Activated CD4-positive, alpha-beta memory T cell treated with anti-CD3 and anti-CD28 coated beads, Interleukin-2, amount 10 ng/mL, durations not matched to agents 7 days and 5 days (primary cell): ENCODE results near the gene POU5F1. TPM values are rescaled to one million over a fixed set of nuclear protein-coding genes. Genes with fewer than 3 reads are reported as not detected.

ENCODE experiments used
- CTCF ChIA-PET: fragments of 350-600 bp; sonication (Branson Sonifier 250); formaldehyde crosslinking; loops from one replicate; lab custom pipeline; 2021; ENCODE audit warnings: antibody characterized with exemption, inconsistent platforms; lab: Charles Lee
- POLR2A ChIA-PET: fragments of 350-600 bp; sonication (Branson Sonifier 250); formaldehyde crosslinking; loops from one replicate; lab custom pipeline; 2021; ENCODE audit warnings: antibody characterized with exemption; lab: Charles Lee
- DNase-seq: peaks from one replicate; pipeline ENCODE4 v3.0.0-alpha.2; 2020
- H3K27ac Mint-ChIP-seq: one replicate; pipeline ENCODE4 v1.8.0; 2021; ENCODE audit warnings: mild to moderate bottlenecking, mixed read lengths
- H3K27me3 Mint-ChIP-seq: one replicate; pipeline ENCODE4 v1.8.0; 2021; ENCODE audit warnings: mixed read lengths
- H3K36me3 Mint-ChIP-seq: one replicate; pipeline ENCODE4 v1.8.0; 2021; ENCODE audit warnings: low read depth, mixed read lengths
- H3K4me1 Mint-ChIP-seq: one replicate; pipeline ENCODE4 v1.8.0; 2021; ENCODE audit warnings: mixed read lengths
- H3K4me3 Mint-ChIP-seq: one replicate; pipeline ENCODE4 v1.8.0; 2021; ENCODE audit warnings: mild to moderate bottlenecking, mixed read lengths
- H3K9me3 Mint-ChIP-seq: one replicate; pipeline ENCODE4 v1.8.0; 2021; ENCODE audit warnings: mixed read lengths
- total RNA-seq, 2 experiments: library from RNA; stranded (reverse); gene quantifications; one replicate each; pipeline ENCODE4 v1.2.3, GENCODE V29; 2021

The POU5F1 gene
- total RNA-seq, 2 experiments from 2014 or later, result not detected

DNA sequence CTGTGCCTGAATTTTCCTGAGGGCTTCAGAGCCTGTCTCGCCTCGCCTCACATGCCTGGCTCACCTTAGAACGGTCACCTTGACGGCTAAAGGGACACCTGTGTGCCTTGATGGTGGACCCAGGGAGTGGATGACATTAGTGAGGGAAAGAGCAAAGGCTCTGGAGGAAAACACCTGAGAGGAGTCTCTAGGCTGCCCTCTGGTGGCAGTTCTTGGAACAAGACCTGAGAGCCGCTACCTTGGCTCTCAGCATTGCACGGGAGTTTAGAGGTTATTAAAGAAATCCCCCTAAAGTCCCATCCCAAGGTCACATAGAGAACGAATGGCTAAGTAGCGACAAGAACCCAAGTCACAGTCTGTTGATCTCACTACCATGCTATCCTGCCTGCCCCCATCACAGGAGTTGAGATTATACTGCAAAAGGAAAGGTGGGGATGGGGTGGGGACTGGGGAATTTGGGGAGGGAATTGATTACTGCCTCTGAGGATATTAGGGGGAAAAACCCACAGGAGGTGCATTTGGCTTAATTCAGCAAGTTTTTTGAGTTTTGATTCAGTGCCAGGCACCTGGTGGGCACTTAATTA lies 42.3 kb downstream of the POU5F1 start:
- H3K4me3 Mint-ChIP-seq, result no peak overlapping the region
- peak; percentile 78 for DNase-seq
- no peaks in the 10 kb centered on the region for H3K4me1 Mint-ChIP-seq
- H3K9me3 Mint-ChIP-seq, result no peaks in the 10 kb centered on the region
- no peak overlapping the region for H3K27ac Mint-ChIP-seq
- ChIA-PET POLR2A (interaction anchor here (0.6 kb wide), 1 partner anchor 17 kb away, joined by 3 read pairs; no protein-coding TSS in a partner anchor), CTCF (interaction anchor here (0.6 to 5.5 kb wide), 10 partner anchors 9 to 238 kb away, joined by 3 to 30 read pairs (median 4); partner anchors contain the start of gene PSORS1C1)
- H3K27me3 Mint-ChIP-seq, result peaks cover 22% of the 10 kb centered on the region
- H3K36me3 Mint-ChIP-seq, result no peaks in the 10 kb centered on the region

DNA sequence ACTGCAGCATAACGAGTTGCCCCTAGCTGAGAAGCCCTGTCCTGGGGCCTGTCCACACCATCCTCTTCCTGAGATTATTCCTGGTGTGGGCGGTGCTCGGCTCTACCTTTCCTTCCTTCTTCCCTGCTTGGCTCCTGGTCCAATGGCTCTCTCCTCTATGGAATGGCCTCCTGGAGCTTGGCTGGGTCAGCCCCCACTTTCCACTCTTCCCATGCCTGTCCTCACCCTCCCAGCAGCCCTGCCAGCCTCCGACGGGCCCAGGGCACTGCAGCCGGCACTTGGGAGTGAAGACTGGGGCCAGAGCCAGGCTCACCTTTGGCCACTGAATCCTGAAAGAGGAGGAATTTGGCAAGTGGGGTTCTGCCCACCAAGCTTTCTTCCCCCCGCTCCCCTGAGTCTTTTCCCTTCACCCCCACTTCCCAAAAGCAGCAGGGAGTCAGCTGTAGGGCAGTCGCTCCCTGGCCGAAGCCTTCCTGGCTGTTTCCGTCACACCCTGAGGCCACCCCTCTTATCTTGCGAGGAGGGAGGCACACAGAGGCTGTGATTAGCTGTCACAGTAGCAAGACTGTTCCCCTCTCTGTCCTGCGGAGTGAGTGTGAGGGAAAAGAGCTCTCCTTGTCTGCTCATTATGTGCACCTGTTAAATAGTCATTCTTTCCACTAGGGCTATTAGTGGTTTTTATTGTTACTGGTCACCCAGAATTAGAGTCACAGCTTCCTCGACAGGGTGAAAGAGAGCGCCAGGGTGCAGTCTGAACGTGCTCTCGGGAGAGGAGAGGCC lies 43.9 kb downstream of the POU5F1 start:
- no peak overlapping the region for H3K4me3 Mint-ChIP-seq
- CTCF ChIA-PET, result interaction anchor here (0.7 to 5.5 kb wide), 5 partner anchors 9 to 266 kb away, joined by 3 to 30 read pairs (median 3); partner anchors contain the start of gene PSORS1C1
- H3K27ac Mint-ChIP-seq, result no peak overlapping the region

DNA sequence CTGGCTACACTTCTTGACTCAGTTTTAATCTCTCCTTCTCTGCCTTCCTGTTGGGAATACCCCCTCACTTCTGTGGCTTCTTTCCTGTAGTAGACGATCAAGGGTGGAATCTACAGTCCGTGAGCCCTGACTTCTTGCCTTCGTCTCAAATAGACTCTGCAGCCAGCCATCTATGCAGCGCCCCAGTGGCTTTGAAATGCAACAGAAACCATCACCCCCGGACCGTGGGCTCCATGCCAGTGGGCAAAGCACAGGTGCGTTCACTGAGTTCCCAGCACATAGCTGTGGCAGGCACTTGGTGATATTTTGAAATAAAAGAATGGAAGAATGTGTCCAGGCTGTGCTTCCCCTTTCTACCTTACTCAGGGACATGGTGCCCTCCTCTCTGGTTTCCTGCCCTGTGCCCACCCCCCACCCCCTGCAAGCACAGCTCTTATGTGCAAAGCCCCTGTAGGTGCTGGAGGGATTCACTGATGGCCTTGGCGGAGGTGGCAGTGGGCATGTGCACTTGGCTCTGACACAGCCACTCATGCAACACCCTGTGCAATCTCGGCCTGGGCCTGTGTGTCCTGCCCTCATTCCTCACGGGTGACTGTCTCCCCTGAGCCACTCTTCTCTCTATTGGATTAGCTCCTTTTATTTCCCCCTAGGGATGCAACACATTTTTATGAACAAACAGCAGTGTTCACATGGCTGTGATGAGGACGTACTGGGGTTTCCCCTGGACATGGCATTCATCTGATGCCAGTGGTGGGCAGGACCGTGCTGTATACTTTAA lies 44.7 kb downstream of the POU5F1 start:
- CTCF ChIA-PET, result interaction anchor here (0.7 kb wide), 1 partner anchor 10 kb away, joined by 3 read pairs; no protein-coding TSS in a partner anchor
- Mint-ChIP-seq H3K36me3 (no peaks in the 10 kb centered on the region), H3K4me3 (no peak overlapping the region), H3K4me1 (no peaks in the 10 kb centered on the region), H3K27ac (no peak overlapping the region), H3K27me3 (peaks cover 22% of the 10 kb centered on the region), H3K9me3 (no peaks in the 10 kb centered on the region)
- no peak for DNase-seq
- POLR2A ChIA-PET, result no interaction called here

More for the DNA sequence above, 43.9 kb downstream of the POU5F1 start:
- POLR2A ChIA-PET, result no interaction called here
- Mint-ChIP-seq H3K4me1 (no peaks in the 10 kb centered on the region), H3K9me3 (no peaks in the 10 kb centered on the region), H3K27me3 (peaks cover 22% of the 10 kb centered on the region), H3K36me3 (no peaks in the 10 kb centered on the region)
- no peak for DNase-seq

- Mint-ChIP-seq H3K27ac (no peak overlapping the region), H3K4me3 (no peak overlapping the region)
- POLR2A ChIA-PET, result no interaction called here
Measured at GRCh38 chr6:31125162-31125561, 45.3 kb downstream of the POU5F1 start.

DNA sequence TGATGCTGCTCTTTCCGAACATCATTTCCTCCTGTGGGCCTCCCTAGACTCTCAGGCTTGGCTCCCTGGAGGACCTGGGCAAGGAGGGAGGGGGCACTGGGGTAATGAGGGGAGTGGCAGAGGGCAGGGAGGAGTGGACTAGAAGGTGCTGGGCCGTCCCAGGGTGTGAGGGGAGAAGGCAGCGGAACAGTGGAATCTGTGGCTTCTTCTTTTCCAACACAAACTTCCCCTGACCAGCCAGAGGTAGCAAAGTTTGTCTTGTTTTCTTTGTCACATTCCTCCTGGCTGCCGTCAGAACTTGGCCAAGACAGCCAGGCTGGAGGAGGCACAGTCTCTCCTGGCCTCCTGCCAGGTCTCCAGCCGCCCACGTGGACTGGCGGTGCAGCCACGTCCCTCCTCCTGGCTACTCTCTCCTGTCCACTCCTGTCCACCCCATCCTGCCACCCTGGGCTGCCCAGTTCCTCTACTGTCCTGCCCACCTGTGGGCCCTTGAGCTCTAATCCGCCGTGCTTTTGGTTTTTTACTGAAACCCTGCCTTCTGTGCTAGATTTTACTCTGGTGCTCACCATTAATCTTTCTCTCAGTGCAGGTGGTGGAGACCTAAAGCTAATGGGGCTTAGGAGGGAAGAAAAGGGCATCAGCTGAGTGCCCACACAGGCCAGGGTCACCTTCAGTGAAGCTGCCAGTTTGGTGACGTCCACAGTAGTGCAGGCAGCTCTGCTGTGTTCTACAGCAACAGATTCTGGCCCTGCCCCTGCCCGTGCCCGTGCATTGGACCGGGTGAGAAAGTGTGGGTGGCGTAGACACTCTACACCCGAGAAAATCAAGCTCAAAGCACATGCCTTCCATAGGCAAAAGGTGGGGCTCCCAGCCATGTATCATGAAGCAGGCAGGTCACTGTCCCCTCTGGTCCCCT lies 47.4 kb downstream of the POU5F1 start:
- POLR2A ChIA-PET, result no interaction called here
- Mint-ChIP-seq H3K4me3 (no peak overlapping the region), H3K27ac (no peak overlapping the region), H3K4me1 (no peaks in the 10 kb centered on the region), H3K36me3 (no peaks in the 10 kb centered on the region), H3K9me3 (no peaks in the 10 kb centered on the region), H3K27me3 (peaks cover 15% of the 10 kb centered on the region)
- CTCF ChIA-PET, result no interaction called here
- no peak for DNase-seq

More at GRCh38 chr6:31125162-31125561, 45.3 kb downstream of the POU5F1 start:
- H3K9me3 Mint-ChIP-seq, result no peaks in the 10 kb centered on the region
- no peak for DNase-seq
- H3K4me1 Mint-ChIP-seq, result no peaks in the 10 kb centered on the region
- CTCF ChIA-PET, result no interaction called here
- peaks cover 21% of the 10 kb centered on the region for H3K27me3 Mint-ChIP-seq
- H3K36me3 Mint-ChIP-seq, result no peaks in the 10 kb centered on the region

DNA sequence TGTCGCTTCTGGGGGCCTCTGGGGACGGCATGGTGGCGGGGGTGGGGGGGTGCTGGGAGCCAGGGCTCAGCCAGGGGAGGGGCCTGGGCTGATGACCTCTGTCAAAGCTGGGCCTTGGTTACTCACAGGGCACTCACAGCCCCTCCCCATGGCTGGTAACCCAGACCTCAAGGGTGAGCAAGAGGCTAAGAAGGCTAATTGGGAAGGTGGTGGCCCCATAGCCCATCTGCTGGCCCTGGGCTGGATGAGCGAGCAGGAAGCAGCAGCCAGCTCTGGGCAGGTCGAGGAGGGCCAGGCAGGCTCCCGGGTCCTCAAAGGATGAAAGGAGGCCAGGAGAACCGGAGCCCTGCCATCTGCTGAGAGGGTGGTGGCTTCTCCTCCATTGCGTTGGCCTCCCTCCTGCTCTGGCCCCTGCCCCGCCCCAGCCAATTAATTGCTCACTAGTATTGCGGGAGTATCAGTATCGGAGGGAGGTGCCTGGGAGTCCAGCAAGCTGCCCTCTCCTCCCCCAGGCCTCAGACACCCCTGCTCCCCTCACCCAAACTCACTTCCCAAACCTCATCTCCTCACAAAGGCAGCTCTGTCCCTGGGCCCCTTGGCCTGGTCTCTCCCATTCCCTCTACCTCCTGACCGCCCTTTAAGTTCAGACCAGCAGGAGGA lies 49.2 kb downstream of the POU5F1 start:
- Mint-ChIP-seq H3K4me3 (no peak overlapping the region), H3K27me3 (peaks cover 15% of the 10 kb centered on the region), H3K36me3 (no peaks in the 10 kb centered on the region), H3K27ac (no peak overlapping the region), H3K4me1 (no peaks in the 10 kb centered on the region), H3K9me3 (no peaks in the 10 kb centered on the region)
- CTCF ChIA-PET, result interaction anchor here (1.0 kb wide), 1 partner anchor 34 kb away, joined by 3 read pairs; no protein-coding TSS in a partner anchor
- POLR2A ChIA-PET, result no interaction called here
- no peak for DNase-seq

- Mint-ChIP-seq H3K27ac (no peak within 1 kb of the TSS), H3K36me3 (no peaks in the 10 kb centered on the region), H3K9me3 (no peaks in the 10 kb centered on the region), H3K4me1 (no peaks in the 10 kb centered on the region), H3K27me3 (peaks cover 21% of the 10 kb centered on the region), H3K4me3 (no peak within 1 kb of the TSS)
- CTCF ChIA-PET, result no interaction called here
- POLR2A ChIA-PET, result no interaction called here
- DNase-seq, result no peak
Measured at GRCh38 chr6:31120151-31120915, 50.1 kb downstream of the POU5F1 start, which contains the start of gene CDSN. CDSN (minus strand) TSS chr6:31120446; CDS start chr6:31120419, 27 bp downstream.

DNA sequence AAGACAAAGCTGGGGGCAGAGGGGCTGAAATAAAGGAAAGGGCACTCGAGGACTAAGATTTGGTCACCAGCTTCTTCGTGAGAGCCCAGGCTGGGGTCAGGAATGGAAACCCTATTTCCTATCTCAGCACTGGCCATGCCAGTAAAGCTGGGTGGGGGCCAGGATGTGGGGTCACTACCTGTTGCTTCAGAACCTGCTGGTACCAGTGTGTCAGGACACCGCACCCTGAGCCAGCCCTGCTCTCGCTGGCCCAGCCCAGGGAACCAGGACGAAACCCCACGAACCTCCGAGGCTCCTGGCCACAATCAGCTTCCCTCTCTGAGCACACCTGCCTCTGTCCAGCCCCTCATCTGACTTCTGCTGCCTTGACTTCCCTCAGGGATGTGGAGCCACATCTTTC lies 52.3 kb downstream of the POU5F1 start:
- H3K9me3 Mint-ChIP-seq, result no peaks in the 10 kb centered on the region
- no peaks in the 10 kb centered on the region for H3K36me3 Mint-ChIP-seq
- H3K4me1 Mint-ChIP-seq, result no peaks in the 10 kb centered on the region
- H3K27me3 Mint-ChIP-seq, result peaks cover 19% of the 10 kb centered on the region
- H3K27ac Mint-ChIP-seq, result no peak overlapping the region
- ChIA-PET CTCF (interaction anchor here (0.7 to 5.0 kb wide), 3 partner anchors 11 to 58 kb away, joined by 3 to 30 read pairs (median 3); no protein-coding TSS in a partner anchor), POLR2A (no interaction called here)
- no peak for DNase-seq
- H3K4me3 Mint-ChIP-seq, result no peak overlapping the region

DNA sequence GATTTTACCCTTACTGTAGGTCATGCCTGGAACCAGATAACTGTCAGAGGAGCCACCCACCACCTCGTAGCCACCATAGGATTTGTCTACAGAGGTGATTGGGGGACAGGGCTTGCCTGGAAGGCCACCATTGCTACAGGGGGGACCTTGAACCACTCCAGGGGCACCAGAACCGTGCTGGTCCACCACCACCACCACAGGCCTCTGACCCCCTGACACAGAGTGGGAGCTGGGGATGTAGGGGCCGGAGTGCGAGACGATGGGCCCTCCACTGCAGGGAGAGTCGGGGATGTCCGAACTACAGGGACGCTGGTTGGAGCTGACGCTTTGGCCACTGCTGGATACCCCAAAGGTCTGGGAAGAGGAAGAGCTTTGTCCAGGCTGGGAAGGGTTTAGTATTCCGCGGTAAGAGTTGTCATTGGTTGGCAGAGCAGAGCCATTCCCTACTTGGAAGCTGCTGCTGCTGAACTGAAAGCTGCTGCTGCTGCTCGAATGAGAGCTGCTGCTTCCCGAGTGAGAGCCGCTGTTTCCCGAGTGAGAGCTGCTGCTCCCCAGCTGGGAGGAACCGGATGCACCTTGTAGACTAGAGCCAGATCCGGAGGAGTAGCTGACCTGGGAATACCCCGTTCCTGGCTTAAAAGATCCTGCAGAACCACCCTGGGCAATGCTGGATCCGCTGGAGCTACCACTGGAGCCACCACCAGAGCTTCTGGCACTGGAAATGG lies 53.7 kb downstream of the POU5F1 start:
- POLR2A ChIA-PET, result no interaction called here
- no peaks in the 10 kb centered on the region for H3K4me1 Mint-ChIP-seq
- H3K36me3 Mint-ChIP-seq, result no peaks in the 10 kb centered on the region
- no peaks in the 10 kb centered on the region for H3K9me3 Mint-ChIP-seq
- CTCF ChIA-PET, result interaction anchor here (1.1 to 5.0 kb wide), 3 partner anchors 9 to 29 kb away, joined by 3 to 30 read pairs (median 4); no protein-coding TSS in a partner anchor
- H3K27me3 Mint-ChIP-seq, result peaks cover 23% of the 10 kb centered on the region
- DNase-seq, result no peak
- no peak overlapping the region for H3K4me3 Mint-ChIP-seq
- no peak overlapping the region for H3K27ac Mint-ChIP-seq

DNA sequence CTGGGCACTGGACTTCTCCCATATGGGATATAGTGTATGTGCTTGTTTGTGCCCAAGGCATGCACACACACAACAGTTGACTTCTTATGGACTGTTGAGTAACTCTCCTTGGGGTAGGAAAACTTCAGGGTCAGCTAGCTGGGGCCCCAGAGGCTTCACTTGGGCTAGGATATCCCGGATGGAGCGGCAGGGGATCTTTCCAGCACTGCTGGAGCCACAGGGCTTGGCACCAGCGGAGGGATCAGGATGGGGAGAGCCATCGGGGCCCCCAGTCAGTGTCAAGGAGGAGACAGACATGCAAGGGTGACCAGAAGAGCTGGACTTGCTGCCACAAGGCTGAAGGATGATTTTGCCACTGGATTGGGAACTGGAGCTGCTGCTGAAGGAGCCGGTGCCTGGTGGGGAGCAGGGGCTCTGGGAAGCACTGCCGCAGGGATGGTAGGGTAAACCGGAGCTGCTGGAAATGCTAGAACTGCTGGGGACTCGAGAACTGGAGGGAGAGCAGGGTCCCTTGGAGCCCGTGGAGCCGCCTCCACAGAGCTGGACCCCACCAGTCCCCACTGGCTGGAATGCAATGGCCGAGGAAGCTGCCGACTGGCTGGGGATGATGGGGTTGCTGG lies 54.4 kb downstream of the POU5F1 start:
- Mint-ChIP-seq H3K4me1 (no peaks in the 10 kb centered on the region), H3K9me3 (no peaks in the 10 kb centered on the region), H3K27ac (no peak overlapping the region), H3K27me3 (peaks cover 24% of the 10 kb centered on the region), H3K36me3 (no peaks in the 10 kb centered on the region), H3K4me3 (no peak overlapping the region)
- CTCF ChIA-PET, result interaction anchor here (0.9 to 5.0 kb wide), 4 partner anchors 10 to 29 kb away, joined by 3 to 30 read pairs (median 4); no protein-coding TSS in a partner anchor
- DNase-seq, result no peak
- POLR2A ChIA-PET, result no interaction called here
